Activated T-cell treated with anti-CD3 and anti-CD28 coated beads for 1 hour (primary cell): ENCODE data around the gene BATF3.

Experiments used
- DNase-seq: peaks from one replicate; pipeline ENCODE4 v3.0.0-alpha.2; 2020; ENCODE audit warnings: low read depth

The BATF3 gene

DNA sequence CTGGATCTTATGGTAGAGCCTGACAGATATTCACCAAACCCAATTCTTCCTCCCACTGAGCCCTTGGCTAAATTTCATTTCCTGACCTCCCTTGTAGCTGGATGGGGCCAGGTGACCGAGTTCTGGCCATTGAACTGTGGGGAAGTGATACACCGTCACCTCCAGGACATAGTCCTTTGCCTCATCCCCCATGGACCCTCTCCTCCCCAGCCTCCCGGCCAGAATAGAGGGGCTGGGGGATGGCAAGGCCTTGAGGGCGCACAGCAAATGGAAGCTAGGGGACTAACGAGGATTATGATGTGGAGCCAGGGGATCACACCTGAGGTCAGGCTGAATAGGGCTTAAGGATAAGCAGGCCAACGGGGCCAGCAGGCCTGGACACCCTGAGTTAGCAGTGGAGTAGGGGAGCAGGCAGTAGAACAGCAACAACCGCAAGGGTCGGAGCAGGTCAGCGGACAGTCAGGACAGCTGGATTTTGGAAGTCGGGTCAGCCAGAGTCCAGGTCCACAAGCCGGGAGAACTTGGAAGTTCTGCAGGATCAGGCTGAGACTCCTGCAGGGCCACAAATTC lies 15.0 kb downstream of the BATF3 start:
- DNase-seq, result no peak

DNA sequence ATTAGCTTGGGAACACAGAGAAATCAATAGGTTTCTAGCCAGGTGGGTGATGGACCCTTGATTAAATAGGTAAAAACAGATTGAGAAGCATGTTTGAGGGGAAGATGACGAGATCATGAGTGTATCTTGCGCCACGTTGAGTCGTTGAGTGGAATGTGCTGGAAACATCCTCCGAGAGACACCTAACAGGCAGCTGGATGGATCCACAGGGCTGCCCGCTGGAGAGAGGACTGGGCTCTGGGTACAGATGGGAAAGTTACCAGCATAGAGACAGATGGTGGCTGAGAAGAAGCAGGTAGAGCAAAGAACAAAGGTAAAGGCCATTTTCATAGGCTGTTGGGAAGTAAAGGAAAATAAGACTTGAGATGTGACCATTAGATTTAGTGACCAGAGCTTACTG lies 15.6 kb downstream of the BATF3 start:
- DNase-seq, result no peak

DNA sequence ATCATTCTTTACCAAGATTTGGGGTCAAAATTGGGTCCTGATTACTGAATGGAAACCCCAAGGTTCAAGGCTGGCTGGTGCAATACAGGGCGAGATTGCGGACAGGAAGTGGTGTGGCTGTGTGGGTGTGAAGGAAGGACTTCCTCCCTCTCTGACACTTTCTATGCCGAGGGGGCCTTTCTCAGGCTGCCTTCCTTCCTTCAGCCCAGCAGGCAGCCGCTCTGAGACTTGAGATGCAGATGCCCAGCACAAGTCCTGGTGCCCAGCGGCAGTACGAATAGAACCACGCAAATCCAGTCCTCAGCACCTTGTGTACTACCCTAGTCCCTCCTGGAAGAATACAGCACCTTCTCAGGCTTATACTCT lies 16.3 kb downstream of the BATF3 start:
- no peak for DNase-seq

DNA sequence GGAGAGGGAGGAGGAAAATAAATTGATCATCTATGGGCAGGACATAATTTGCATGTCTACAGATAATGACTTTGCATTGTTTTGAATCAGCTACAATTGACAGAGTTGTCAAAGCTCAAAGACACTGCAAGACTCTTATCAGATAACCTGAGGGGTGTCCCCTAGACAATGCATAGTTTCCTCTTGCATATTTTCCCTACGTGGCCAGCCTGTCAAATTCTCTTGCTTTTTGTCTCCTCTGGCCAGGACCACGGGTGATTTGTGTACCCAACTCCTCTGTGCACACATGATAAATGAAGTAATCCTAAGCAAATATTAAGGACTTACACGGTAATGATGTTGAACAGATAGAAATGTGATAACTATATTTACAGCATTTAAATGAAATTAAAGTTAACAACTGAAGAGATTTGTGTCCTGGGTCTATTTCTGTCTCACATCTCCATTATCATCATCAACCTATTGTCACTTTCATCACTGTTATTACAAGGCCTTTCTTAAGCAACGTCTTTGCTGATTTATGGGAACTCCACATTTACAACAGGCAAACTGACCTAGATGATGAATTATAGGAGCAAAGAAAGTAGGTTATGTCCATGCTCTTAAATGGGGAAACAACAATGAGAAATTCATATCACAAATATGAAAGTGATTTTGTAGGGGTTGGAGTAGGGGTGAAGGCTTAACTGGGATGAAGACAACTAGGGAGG lies 18.8 kb downstream of the BATF3 start:
- DNase-seq, result no peak

DNA sequence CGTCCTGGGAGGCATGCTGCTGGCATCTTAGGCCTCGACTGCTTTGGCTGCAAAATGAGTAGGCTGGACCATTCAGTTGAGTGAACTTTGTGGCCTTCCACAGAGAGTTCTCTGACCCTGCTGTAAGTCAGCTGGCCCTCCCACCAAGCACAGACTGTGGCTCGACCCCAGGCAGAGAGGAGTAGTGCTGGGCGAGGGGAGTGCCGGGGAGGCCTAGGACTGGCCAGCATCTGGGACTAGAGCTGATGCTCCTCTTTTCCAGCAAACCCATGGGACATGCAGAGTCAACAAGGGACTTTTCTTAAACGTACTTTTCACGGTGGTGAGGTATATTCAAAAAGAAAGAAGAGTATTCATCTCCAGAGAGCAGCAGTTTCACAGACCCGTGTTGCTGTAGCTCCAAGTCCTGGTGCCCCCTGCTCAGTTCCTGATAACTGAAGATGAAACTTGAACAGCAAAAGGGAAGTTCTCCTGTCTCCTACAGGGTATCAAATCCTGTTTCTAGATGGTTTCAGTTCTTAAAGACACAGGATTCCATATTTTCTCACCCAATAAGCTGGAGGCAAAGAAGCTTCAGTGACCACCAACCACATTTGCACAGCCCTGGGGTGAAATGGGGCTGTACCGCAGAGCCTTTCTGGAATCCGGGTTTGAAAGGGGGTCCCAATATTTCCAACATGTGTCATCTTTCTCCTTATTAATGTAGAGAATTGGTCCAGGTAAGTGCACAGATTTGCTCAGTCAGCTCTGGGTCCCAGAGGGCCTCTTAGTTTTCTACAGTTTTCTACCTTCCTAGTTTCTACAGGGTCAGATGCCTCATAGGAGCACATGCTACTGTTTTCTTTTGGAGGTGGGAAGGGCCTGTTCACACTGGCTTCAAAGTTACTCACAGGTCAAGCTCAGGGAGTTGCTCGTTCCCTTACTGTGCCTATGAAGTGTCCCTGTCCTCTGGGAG lies 20.9 kb downstream of the BATF3 start:
- DNase-seq, result no peak

DNA sequence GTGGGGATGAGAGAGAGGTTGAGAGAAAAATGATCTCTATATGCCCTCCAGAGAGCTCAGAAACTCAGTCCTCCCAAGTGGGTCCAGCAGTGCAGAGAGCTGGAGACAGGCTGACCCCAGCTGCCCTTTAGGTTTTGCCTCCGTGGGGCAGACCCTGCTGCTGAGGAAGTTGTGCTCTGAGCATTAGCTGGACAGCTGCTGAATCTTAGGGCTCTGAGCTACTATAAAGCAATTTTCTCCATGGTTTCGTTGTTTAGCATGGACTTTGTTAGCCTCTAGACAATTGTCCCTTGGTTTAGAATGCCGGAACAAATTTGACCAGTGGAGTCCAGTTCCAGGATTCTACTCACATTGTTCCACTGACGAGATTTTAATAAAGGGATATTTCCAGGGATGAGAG lies 22.1 kb downstream of the BATF3 start:
- DNase-seq, result no peak

DNA sequence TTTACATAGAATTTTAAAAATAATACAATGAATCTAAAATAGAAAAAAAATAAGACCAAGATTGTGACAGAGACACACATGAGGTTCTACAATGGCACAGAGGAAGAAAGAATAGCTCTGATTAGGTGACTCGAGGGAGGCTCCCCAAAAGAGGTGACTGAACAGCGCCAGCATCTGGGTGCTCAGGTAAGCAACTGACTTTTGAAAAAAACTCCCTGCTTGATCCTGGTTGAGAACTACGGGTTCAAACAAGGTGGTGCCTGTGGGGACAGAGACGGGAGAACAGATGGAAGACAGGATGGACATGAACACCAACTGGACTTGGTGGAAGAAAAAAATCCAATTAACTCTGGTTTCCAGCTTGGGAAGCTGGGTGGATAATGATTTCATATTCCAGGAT lies 22.5 kb downstream of the BATF3 start:
- DNase-seq, result no peak

DNA sequence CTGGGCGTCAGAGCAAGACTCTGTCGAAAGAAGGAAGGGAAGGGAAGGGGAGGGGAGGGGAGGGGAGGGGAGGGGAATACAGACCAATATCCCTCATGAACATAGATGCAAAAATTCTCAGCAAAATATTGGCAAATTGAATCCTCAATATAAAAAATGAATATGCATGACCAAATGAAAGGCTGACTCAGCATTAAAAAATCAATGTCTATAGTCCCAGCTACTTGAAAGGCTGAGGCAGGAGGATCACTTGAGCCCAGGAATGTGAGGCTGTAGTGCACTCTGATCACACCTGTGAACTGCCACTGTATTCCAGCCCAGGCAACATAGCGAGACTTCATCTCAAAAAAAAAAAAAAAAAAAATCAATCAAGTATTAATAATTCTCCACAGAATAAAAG lies 24.0 kb downstream of the BATF3 start:
- no peak for DNase-seq

DNA sequence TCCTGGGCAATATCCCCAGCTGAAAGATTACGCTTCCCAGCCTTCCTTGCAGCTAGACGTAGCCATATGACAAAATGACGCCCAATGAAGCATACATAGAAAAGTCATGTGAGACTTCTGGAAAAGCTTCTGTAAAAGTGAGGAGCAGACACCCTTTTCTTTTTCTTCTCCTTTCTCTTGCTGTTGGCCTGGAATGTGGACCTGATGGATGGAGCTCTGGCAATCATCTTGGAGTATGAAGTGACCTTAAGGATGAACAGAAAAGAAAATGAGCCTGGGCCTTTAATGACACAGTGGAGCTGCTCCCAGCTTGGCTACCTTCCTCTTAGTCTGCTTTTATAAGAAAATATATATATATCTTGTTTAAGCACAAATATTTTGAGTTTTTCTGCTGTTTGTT lies 24.8 kb downstream of the BATF3 start:
- DNase-seq, result no peak

DNA sequence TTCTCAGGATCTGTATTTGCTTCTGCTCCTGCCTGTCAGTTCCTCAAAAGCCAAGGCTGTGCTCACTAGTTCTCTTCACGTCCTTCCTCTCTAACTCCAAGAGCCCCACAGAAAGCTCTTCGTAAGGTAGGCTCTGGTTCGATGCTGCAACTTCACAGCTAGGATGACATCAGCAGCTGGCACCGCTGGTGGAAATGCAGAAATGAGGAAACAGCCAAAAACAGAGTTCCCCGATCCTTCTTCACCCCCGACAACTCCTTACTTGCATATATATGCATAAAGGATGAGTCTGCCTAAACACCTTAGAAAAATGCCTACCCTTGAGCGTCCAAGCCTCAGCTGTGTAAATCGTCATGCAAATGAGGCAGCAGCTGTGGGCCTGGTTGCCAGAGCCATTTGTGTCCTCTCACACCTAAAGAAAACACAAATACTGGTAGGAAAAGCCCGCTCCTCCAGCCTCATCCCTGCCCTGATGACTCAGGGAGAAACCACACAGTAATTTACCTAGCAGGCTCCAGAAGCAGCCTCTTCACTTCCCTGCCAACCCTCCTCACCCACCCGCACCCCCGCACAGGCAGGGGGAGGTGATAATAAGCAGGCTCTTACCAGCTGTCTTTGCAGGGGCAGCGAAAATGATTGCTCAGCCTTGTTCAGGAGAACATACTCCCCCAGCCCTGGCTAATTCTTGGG lies 28.2 kb downstream of the BATF3 start:
- no peak for DNase-seq

DNA sequence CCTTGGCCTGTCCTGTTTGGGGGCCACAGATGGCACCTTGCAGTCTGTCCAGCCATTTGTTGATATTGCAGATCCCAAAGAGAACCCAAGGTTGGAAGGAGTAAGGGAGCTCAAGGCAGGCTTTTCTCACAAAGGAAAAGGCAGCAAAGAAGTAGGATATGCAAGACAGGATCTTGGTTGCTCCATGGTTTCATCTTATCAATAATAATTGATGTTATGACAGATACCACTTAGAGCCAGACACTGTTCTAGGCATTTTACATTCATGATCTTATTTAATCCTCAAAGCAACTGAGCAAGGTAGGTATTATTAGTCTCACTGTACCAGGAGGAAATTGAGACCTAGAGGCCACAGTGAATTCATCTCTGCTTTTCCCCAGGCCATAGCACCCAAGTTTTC lies 28.8 kb downstream of the BATF3 start:
- no peak for DNase-seq

DNA sequence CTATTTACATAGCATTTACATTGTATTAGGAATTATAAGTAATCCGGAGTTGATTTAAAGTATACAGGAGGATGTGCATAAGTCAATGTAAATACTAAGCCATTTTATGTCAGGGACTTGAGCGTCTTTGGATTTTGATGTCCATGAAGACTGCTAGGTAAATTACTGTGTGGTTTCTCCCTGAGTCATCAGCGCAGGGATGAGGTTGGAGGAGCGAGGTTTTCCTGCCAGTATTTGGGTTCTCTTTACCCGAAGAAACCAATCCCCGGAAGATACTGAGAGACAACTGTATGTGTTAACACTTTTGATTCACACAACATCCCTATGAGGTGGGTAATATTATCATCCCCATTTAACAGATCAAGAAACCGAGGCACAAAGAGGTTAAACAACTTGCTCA lies 29.3 kb downstream of the BATF3 start:
- DNase-seq, result no peak

DNA sequence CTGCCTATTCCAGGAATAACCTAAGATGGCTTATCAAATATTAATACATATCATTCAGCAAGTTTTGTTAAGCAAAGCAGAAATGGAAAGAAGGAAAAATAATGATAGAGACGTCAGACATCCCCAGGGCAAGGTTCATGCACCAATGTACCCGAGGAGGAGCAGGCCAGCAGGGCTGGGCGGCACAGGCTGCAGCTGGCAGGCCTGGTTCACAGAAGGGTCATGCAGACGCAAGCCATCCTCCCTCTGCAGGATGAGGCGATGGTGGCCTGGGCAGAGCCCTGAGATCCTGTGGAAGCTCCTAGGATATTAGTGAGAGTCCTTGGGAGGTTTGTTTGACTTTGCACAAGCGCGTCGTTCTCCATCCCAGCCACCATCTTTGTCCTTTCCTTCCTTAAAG lies 30.0 kb downstream of the BATF3 start:
- no peak for DNase-seq

DNA sequence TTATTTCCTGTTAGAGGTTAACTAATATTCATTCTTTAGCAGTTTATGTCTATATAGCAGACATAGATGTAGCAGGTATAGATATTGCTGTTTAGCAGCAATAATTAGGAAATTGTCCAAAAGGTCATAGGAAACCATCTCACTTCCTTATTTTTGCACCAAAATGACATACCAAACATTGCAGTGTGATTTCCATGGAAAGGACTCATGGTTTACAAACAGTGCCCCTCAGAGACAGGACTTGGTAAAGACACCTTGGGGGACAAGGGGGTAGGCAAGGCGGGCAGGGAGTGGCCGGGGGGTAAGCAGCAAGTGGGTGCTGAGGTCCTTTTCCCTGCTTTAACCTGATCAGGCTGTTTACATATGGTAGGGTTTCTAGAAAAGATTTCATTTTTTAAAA lies 30.5 kb downstream of the BATF3 start:
- DNase-seq, result no peak

DNA sequence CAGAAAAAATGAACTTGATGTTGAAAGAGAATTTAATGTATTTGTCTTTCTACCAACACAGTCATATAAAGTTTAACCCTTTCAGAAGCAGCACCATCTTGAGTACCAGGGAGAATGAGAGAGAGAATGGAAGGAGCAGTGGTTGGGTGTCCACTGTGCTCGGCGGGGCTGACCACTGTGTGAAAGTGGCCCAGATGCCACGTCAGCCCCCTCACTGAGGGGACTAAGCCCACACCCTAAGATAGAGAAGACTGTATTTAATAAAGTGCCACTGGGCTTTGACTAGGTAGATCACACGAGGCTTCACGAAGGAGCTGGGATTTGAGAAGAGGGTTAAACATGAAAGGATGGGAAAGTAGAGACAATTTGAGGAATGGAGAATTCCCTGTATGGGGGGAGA lies 31.2 kb downstream of the BATF3 start:
- DNase-seq, result no peak

DNA sequence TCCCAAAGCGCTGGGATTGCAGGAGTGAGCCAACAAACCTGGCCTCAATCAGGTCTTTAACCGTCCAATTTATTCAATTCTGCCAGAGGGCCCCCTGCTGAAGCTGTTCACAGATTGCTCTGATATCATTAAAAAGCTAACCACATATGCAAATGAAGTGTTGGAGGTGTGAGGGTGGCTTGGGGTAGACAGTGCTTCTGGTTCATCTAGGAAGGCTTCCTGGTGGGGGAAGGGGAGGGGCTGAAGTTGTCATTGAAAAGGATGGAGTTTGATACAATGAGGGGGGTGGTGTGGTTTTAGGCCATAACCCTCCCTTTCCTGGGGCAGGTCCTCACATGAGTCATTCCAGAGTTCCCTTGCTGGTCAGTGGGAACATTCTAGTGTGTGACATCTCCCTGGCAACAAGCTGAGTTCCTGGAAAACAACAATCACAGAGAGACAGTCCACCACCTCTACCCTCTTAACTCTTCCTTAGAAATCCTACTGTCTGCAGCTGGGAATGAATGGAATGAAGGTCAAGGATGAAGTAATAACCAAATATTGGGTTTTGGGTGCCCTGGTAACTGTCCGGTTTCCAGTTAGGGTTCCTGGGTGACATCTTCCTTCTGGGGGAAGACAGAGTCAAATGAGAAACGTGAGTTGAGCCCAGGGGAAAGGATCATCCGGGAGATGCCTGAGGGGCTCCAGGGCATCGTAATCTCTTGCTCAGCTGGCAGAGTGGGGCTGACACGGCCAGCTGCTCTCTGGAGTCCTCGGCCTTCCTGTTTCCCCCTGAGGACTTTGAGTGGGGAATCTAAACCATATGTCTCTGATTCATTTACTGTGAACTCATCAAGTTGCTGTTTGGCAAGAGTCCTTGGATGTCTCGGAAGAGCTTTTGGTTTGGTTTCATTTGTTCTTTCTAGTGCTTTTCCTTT lies 32.2 kb downstream of the BATF3 start:
- no peak for DNase-seq

DNA sequence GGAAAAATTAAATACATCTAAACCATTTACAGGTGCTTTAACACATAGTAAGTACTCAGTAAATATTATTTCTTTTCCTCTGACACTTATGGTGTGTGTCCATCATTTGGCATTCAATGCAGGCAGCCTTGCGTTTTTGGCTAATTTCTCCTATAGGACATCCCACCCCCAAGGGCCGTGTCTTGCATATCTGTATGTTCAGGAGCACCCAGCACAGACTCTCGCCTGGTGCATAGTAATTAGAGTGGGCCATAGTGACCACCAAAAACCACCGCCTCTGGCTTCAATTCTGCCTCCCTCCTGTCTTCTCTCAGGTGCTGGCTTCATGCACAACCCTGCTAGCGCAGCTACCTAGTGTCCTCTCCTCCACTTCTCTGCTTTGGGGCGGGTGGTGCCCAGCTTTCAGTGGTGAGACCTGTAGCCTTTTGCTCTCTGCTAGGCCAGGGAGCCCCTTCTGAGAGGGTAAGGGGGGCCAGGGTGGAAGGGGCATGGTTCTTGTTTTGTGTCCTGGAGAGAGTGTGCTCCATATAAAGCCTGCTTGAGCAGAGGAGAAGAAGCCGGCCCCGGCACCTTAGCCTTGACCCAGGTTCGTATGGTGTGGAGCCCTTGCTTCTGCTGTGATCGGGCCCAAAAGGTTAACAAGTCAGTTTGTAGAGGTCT lies 33.4 kb downstream of the BATF3 start:
- DNase-seq, result no peak

DNA sequence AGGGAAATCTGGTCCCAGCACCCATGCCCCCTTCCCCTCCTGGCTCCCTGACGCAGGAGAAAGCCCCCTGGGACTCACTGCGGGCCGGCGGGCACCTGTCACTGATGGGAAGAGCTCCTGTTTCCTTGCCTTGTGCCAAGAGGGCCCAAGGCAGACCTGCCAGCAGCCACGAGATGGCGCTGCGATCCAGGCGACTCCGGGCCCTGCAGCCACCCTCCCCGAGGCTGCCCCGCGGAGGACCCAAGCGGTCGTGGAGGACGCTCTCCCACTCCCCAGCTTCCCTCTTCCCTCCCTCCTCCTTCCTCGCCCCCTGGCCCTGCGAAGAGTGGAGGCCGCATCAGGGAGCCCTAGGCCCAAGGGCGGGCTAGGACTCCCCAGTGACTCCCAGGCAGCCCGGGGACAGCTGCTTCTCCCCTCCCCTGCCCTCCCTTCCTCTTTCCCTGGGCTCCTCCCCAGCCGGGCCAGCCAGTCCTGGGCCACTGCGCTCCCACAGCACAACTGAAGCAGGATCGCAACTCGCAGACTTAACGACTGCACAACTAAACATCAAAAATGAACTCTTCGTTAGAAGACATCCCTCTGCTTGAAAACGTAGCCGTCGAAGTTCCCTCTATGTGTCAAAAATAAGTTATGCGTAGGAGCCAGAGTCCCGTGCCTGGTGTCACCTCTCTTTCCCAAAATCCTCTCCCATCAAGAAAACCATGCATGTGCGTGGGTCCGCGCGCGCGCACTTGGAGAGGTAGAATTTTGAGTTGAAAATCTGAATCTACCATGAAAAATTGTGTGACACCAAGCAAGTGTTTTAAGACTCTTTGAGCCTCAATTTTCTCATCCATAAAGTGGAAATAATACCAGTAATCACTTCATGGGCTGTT lies 34.2 kb downstream of the BATF3 start:
- peak; percentile 74 for DNase-seq

DNA sequence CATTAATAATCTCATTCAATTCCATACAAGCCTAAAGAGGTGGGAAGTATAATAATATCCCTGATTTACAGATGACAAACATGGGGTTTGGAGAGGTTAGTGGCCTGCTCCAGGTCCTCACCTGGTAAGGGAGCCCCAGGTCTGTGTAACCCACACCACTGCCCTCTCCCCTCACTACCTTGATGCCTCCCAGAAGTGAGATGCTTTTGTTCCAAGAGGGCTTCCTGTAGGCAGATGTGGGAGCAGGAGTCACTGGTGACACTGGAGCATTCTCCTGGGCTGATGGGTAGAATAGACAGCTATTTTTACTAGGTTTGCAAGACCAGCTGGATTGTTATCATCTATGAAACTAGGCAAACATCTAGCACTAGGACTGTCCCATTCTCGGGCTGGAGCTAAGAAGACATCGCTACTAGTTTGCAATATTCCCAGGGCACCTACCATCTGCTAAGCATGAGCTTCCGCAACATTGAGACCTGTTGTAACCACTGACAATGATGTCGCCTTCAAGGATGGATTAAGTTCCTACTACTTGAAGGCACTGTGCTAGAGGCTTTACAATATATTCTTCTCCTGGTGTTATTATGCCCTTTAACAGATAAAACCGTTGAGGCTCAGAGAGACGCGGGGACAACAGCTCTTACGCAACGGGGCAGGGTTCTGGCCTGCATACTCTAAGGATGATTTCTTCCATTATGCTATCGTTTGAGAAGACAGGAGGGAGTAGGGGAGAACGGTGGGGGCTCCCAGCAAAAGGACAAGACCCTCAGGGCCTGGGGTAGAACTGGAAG lies 35.0 kb downstream of the BATF3 start:
- no peak for DNase-seq
